Endothelial cell of umbilical vein (primary cell): ENCODE measurements around the gene ELAC1.

ENCODE experiments used
- EZH2 ChIP-seq: IDR thresholded peaks from 2 replicates; pipeline ENCODE4 v1.6.1; 2012; ENCODE audit warnings: borderline replicate concordance, low read depth, mild to moderate bottlenecking, moderate library complexity, low read length, inconsistent platforms; ENCODE audit not compliant: severe bottlenecking
- JUN ChIP-seq: IDR thresholded peaks from 2 replicates; pipeline ENCODE4 v1.6.1; 2011; ENCODE audit warnings: borderline replicate concordance, low read depth; ENCODE audit not compliant: insufficient read length, insufficient read depth
- POLR2A ChIP-seq: IDR thresholded peaks from 2 replicates; pipeline ENCODE4 v1.6.1; 2012; ENCODE audit warnings: low read depth, mild to moderate bottlenecking, control low read depth, low read length
- TF ChIP-seq, protein P1 (sequence below), 2 donors: IDR thresholded peaks; 1 replicate in 1 of 2; 2 replicates in 1 of 2; pipeline ENCODE4 v1.5.1; 2011; ENCODE audit warnings: low read length in 2 of 2, mild to moderate bottlenecking in 2 of 2, moderate library complexity in 2 of 2, control low read depth in 1 of 2, inconsistent platforms in 1 of 2, low read depth in 1 of 2; ENCODE audit not compliant: insufficient read depth in 1 of 2; ENCODE audit errors: extremely low read depth in 1 of 2

DNA sequence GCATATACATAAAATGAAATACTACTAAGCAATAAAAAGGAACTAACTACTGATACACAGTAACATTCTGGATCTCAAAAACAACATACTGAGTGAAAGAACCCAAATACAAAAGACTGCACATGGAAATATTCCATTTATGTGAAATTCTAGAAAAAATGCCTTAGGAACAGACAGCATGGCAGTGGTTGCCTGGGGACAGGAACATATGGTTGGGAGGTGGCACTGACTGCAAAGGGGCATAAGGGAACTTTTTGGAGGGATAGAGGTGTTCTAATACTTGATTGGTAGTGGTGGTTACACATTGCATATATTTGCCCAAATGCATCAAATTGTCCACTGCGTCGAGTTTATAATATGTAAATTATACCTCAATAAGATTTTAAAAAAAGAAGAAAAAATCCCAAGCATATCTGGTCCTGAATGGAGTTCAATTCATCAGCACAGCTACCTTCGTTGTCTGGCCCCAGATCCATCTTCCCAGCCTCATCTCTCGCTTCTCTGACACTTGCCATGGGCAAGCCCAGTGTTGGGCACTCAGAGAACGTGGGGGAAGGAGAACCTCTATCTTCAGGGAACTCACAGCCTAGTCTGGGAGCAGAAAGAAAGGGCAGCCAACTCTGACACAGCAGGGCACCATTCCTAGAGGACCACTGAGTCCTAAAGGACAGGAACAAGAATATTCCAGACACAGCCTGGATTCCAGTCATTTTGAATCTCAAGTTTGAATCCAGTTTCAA, 53.6 kb downstream of the ELAC1 start:
- TF ChIP-seq EZH2 (no peak), POLR2A (no peak), JUN (no peak)
- TF ChIP-seq, protein P1, sequence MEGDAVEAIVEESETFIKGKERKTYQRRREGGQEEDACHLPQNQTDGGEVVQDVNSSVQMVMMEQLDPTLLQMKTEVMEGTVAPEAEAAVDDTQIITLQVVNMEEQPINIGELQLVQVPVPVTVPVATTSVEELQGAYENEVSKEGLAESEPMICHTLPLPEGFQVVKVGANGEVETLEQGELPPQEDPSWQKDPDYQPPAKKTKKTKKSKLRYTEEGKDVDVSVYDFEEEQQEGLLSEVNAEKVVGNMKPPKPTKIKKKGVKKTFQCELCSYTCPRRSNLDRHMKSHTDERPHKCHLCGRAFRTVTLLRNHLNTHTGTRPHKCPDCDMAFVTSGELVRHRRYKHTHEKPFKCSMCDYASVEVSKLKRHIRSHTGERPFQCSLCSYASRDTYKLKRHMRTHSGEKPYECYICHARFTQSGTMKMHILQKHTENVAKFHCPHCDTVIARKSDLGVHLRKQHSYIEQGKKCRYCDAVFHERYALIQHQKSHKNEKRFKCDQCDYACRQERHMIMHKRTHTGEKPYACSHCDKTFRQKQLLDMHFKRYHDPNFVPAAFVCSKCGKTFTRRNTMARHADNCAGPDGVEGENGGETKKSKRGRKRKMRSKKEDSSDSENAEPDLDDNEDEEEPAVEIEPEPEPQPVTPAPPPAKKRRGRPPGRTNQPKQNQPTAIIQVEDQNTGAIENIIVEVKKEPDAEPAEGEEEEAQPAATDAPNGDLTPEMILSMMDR (IDR thresholded peaks at IDR 0.05; ENCODE audit: extremely low read depth in 1 of 2, insufficient read depth in 1 of 2, low read depth in 1 of 2, low read length in 2 of 2) = no peak
